ENCODE measurements around the gene DMBX1. TPM values are rescaled to one million over a fixed set of nuclear protein-coding genes. Genes with fewer than 3 reads are reported as not detected.

DMBX1 gene
- total RNA-seq, 1 experiment from 2014 or later = 2.3 TPM

DNA sequence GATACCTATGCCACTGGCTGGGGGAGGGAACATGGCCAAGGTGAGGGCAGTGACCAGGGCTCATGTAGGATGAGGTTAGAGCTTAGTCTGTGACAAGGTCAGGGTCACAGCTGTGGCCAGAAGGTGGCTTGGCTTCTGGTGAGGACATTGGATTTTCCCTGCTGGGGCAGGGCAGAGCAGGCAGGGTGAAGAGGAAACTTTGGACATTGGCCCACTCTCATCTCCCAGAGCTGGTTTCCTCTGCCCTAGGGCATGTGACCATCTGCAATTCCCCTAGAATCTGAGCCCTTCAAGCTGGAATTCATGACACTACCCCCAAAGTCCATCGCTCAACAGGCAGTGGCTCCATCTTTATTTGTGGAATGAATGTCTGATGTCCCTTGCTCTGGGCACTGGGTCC, 5.3 kb downstream of the DMBX1 start:
- Histone ChIP-seq H4K20me1 (ENCODE audit: control insufficient read depth, insufficient read depth, insufficient read length) (no peaks in the 10 kb centered on the region), H4K91ac (ENCODE audit: insufficient read length, low read depth, low read length) (no peak overlapping the region), H3K4me2 (ENCODE audit: insufficient read depth, insufficient read length, low read length) (no peak overlapping the region), H3K79me1 (ENCODE audit: insufficient read depth, low read depth, low read length, poor library complexity, severe bottlenecking) (no peaks in the 10 kb centered on the region), H3K27ac (ENCODE audit: insufficient read length, low read depth, low read length) (no peak overlapping the region), H3K9ac (ENCODE audit: extremely low read depth, insufficient read length, low read length) (no peak overlapping the region), H3K27me3 (ENCODE audit: insufficient read depth, low read length) (peaks cover 55% of the 10 kb centered on the region), H2BK120ac (ENCODE audit: low read depth, low read length, poor library complexity, severe bottlenecking) (no peak overlapping the region), H3K9me3 (ENCODE audit: control insufficient read depth, low read depth, low read length) (no peaks in the 10 kb centered on the region), H4K8ac (replicated peaks; ENCODE audit: insufficient read length, low read depth, low read length) (no peak overlapping the region), H2BK5ac (ENCODE audit: insufficient read length, low read length) (no peak overlapping the region), H3K23me2 (ENCODE audit: insufficient read length, low read depth, low read length, poor library complexity, severe bottlenecking) (peaks cover 10% of the 10 kb centered on the region), H3K4ac (ENCODE audit: low read depth, low read length) (no peak overlapping the region), H2BK20ac (ENCODE audit: low read depth, low read length, poor library complexity, severe bottlenecking) (no peak overlapping the region), H3K79me2 (ENCODE audit: insufficient read depth, low read length) (no peaks in the 10 kb centered on the region), H3K56ac (ENCODE audit: insufficient read length, low read depth, low read length) (no peak overlapping the region), H3K23ac (ENCODE audit: insufficient read length, low read depth, low read length) (no peak overlapping the region), H3K4me1 (ENCODE audit: insufficient read depth, low read length) (no peaks in the 10 kb centered on the region), H2AK5ac (ENCODE audit: insufficient read length, low read length) (no peak overlapping the region), H3T11ph (ENCODE audit: low read length) (no peak overlapping the region), H2BK12ac (ENCODE audit: insufficient read length, low read depth, low read length) (no peak overlapping the region), H2BK15ac (ENCODE audit: low read depth, low read length) (no peak overlapping the region), H3K14ac (ENCODE audit: insufficient read depth, low read length) (no peak overlapping the region), H2AFZ (ENCODE audit: low read length) (no peak overlapping the region), H3K18ac (ENCODE audit: insufficient read length, low read depth, low read length) (no peak overlapping the region), H4K5ac (ENCODE audit: insufficient read length, low read depth, low read length) (no peak overlapping the region)
- Mint-ChIP-seq H3K4me3 (no peak overlapping the region), H3K4me1 (peaks cover 23 to 45% of the 10 kb centered on the region in 2 experiments), H3K36me3 (ENCODE audit: insufficient read depth in 1 of 3, low read depth in 3 of 3) (no peaks in the 10 kb centered on the region), H3K27me3 (ENCODE audit: low read depth) (peaks cover 95% of the 10 kb centered on the region), H3K27ac (no peak overlapping the region), H3K9me3 (no peaks in the 10 kb centered on the region; a peak in 2 of 5 replicates)
- WGBS (ENCODE audit: extremely low coverage, insufficient read length, low lambda C conversion rate) = no CpG with 5 or more reads among the region's 1 CpG
- TF ChIP-seq, protein P1, sequence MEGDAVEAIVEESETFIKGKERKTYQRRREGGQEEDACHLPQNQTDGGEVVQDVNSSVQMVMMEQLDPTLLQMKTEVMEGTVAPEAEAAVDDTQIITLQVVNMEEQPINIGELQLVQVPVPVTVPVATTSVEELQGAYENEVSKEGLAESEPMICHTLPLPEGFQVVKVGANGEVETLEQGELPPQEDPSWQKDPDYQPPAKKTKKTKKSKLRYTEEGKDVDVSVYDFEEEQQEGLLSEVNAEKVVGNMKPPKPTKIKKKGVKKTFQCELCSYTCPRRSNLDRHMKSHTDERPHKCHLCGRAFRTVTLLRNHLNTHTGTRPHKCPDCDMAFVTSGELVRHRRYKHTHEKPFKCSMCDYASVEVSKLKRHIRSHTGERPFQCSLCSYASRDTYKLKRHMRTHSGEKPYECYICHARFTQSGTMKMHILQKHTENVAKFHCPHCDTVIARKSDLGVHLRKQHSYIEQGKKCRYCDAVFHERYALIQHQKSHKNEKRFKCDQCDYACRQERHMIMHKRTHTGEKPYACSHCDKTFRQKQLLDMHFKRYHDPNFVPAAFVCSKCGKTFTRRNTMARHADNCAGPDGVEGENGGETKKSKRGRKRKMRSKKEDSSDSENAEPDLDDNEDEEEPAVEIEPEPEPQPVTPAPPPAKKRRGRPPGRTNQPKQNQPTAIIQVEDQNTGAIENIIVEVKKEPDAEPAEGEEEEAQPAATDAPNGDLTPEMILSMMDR (conservative IDR thresholded peaks at IDR 0.05) = no peak
- DNase-seq = no peak
